NCI-H2196 (cell line): ENCODE measurements around the gene ALX1.
"Not testable (repeated sequence)": the region's sequence is repeated elsewhere in the genome, so short reads cannot be mapped to it uniquely, and the experiment has no call there.

Experiments used
- DNase-seq: peaks from one replicate; lab custom pipeline; 2025; ENCODE audit not compliant: unreplicated experiment; lab: John Stamatoyannopoulos, UW

The ALX1 gene

GRCh38 chr12:85299053-85299452 is 19.0 kb downstream of the ALX1 start:
- no peak for DNase-seq

- DNase-seq = no peak
Measured at GRCh38 chr12:85301051-85301450, 21.0 kb downstream of the ALX1 start.

GRCh38 chr12:85308374-85308773 is 28.4 kb downstream of the ALX1 start:
- no peak for DNase-seq

GRCh38 chr12:85309125-85309566 is 29.1 kb downstream of the ALX1 start:
- DNase-seq = no peak

GRCh38 chr12:85310025-85310424 is 30.0 kb downstream of the ALX1 start:
- no peak for DNase-seq

GRCh38 chr12:85310456-85311076 is 30.5 kb downstream of the ALX1 start:
- DNase-seq = no peak

GRCh38 chr12:85317866-85318636 is 38.0 kb downstream of the ALX1 start:
- DNase-seq = not testable (repeated sequence)

- no peak for DNase-seq
Measured at GRCh38 chr12:85322715-85323114, 42.7 kb downstream of the ALX1 start.

- no peak for DNase-seq
Measured at GRCh38 chr12:85325442-85325841, 45.4 kb downstream of the ALX1 start.

GRCh38 chr12:85329913-85330312 is 49.9 kb downstream of the ALX1 start:
- no peak for DNase-seq

- DNase-seq = no peak
Measured at GRCh38 chr12:85348779-85349178, 68.8 kb downstream of the ALX1 start.

- no peak for DNase-seq
Measured at GRCh38 chr12:85350356-85350755, 70.3 kb downstream of the ALX1 start.
